AG08396 (cell line): ENCODE results near the gene PPP1R12A.

Experiments
- DNase-seq: peaks from one replicate; pipeline ENCODE4 v3.0.0; 2012; ENCODE audit warnings: low spot score, mixed read lengths

PPP1R12A gene

DNA sequence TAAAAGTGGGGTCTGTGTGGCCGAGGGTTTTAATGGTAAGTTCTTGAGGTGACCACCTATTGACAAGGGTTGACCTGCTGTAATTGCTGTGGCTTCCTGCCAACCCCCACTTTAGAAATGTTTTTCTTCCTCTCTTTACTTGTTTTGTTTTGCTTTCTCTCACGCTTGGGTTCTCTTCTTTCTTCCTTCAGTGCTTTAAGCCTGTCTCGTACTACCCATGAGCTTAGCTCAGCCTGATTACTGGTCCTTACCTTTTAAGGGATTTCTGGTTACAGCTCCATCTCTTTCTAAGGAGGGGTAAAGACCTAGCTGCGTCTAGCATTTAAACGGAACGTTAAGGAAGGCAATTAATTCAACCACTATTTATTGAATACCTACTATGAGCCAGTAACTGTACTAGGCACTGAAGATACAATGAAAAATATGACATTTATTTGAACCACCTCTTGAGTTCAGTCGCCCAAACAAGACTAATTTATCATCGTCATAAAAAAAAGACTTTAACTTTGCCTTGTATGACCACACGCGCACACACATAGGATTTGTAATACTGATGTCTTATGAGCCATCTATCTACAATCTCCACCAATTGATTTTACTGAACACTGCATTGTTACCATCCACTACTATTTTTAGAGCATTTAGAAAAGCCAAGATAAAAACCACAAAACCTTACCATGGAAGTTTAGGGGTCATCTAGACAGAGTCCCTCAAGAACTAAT lies 888 bp upstream of the PPP1R12A start:
- no peak for DNase-seq

DNA sequence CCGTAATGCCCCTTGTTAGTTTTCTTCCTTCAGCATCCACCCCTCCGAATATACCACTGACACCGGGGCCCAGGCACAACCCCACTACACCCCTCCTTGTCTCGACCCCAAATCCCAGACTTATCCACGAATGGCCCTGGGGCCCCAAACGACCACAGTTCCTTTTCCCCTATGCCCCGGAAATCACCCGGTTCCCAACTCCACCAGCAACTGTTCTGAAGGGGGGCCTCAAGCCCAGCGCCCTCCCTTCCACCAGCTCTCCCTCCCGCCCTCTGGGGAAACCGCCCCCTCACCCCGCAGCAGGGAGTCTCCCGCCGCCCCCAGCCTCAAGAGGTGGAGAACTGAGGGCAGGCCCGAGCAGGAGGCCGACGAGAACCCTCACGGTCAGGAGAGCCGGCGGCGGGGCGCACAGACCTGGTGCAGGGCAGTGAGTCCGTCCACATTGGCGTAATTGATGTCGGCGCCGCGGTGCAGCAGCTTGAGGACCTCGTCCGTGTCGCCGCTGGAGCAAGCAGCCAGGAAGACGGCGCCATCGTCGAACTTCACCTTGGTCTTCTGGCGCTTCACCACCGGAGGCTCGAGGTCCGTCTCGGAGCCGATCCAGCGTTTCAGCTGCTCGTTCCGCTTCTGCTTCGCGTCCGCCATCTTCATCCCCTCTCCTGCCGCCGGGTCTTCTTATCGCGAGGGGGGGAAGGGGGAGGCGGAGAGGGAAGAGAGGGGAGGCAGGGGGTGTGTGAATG lies 446 bp downstream of the PPP1R12A start:
- DNase-seq, result peak; percentile 32

DNA sequence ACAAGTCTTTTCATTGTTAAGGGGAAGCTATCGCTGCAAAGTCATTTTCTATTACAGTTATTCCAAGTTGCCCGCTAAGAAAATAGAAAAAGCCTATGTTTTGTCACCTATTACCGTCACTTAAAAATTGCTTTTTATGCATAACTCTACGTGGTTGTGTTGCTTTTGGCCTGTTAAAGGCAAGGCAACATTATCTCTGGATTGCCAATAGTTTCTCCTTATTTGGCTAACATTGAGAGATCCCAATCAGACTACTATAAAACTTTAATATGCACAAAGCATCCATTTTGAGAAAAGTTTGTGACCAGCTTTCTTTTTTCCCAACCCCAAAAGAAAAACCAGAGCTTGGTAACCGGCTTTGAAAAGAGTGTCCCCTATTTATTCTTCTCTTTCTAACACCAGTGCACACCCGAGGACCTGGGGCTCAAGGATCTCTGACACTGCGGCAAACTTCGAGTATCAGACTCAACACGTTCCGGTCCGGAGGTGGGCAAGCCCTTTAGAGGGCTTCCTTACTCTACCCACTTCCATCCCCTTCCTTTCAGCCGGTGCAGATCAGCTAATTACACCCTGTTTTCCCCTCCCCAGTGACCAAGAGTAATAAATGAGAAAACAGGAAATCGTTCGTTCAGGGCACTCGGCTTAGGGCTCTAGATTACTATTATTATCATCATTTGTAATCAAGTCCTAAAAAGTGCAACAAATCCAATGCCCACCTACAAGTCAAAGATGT lies 1.2 kb downstream of the PPP1R12A start:
- DNase-seq, result no peak

DNA sequence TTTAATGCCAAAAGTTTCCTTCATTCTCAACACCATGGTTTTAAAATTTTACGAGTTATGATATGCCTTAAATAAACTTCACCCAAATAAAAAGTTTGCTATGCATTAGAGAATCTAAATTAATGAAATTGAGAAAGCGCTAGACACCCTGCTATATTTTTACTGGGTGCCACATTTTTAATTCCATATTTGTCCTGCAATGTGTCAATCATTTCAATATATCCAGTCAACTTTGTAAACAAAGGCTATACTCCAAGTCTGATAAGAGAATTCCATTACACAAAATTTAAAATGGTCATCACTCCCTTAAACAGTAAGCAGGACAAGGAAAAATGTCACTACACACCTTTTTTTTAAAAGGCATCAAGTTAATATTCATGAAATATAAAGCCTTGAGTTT lies 1.9 kb downstream of the PPP1R12A start:
- DNase-seq, result no peak

DNA sequence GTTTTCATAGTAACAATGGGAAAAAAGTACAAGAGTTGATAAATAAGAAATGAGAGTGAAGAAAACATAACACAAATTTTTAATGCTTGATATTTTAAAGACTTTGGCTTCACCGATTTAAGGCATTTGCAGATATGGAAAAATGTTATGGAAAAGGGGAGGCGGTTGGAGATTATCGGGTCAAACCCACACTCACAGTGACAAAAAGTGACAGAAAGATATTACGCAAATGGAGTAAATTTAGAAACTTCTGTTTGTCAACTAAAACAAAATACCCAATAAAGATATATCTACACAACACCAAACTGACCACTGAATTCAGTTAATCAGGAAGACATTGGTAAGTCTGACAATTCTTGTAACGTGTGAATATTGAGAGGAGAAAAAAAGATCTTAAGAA lies 2.5 kb downstream of the PPP1R12A start:
- no peak for DNase-seq

DNA sequence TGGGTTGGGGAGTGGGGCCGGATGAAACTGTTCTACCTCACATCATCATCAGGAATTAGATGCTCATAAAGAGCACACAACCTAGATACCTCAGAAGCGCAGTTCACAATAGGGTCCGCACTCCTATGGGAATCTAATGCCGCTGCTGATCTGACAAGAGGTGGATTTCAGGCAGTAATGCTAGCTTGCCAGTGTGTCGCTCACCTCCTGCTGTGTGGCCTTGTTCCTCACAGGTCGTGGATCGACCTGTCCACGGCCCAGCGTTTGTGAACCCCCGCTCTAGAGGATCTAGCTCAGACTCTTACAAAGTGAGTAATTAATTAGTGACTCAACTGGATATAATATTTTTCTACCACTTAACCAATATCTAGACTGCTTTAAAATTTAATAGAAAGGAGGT lies 5.8 kb downstream of the PPP1R12A start:
- DNase-seq, result no peak

DNA sequence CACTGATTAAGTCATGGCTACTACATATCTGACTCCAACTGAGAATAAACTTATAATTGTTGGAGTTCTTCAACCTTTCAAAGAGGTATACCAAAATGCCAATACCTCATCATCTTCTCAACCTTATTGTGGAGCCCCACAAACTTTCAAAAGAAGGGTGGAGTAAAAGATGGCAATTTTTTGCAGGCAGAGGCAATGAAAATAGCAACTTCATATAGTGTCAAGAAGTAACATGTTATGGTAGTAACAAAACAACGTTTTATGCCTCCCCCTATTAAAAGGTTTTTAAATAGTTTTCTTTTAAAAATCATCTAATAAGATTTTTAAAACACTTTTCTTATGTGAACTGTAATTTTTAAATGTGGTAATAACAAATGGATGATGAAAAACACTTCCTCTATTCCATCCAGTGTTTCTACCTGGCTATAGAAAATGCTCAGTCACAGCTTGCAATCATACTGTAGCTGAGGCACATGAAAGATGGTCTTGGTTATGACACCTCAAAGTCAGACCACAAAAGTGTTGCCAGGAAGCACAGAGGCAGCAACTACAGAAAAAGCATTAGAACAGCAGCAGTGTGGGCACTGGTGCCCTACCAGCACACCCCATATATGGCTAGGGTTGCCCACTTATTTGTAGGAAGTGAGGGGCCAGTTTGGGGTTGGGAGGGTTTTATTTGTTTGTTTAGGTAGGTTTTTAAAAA lies 7.0 kb downstream of the PPP1R12A start:
- no peak for DNase-seq

DNA sequence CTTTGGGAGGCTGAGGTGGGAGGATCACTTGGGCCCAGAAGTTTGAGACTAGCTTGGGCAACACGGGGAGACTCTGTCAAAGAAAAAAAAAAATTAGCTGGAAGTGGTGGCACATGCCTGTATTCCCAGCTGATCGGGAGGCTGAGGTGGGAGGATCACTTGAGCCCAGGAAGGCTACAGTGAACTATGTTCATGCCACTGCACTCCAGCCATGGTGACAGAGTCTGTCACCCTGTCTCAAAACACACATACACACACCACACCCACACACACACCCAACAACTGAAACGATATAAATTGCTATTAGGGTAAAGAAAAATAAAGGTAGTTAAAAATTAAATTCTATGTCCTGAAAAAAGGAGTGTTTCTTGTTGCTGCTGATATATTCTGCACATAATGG lies 7.9 kb downstream of the PPP1R12A start:
- no peak for DNase-seq

DNA sequence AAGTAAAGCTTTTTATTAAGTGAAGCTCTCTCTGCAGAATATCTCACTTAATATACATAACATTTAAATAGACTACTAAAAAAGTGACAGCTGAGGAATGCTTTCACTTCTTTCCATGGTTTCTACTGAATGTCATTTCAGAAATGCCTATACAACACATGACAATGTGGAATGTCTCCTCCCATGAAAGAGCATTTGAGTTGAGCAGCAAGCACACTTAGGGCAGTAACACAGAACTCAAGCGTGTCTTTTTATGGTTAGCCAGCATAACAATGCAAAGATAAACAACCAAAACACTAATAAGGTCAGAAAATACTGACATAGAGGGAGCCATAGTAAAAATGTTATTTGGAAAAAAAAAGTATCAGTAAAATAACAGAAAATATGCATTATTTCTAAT lies 9.4 kb downstream of the PPP1R12A start:
- no peak for DNase-seq

DNA sequence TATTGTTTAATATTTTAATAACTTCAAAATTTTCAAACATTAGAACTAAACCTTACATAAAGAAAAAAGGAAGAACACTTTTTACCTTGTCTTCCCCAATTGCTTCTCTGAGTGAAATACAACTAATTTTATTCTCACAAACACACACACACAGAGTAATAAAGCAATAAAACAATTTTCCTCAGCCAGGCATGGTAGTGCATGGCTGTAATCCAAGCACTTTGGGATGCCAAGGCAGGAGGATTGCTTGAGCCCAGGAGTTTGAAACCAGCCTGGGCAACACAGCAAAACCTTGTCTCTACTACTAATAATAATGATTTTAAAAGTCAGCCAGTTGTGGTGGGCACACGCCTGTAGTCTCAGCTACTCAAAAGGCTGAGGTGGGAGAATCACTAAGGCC lies 13.1 kb downstream of the PPP1R12A start:
- no peak for DNase-seq

DNA sequence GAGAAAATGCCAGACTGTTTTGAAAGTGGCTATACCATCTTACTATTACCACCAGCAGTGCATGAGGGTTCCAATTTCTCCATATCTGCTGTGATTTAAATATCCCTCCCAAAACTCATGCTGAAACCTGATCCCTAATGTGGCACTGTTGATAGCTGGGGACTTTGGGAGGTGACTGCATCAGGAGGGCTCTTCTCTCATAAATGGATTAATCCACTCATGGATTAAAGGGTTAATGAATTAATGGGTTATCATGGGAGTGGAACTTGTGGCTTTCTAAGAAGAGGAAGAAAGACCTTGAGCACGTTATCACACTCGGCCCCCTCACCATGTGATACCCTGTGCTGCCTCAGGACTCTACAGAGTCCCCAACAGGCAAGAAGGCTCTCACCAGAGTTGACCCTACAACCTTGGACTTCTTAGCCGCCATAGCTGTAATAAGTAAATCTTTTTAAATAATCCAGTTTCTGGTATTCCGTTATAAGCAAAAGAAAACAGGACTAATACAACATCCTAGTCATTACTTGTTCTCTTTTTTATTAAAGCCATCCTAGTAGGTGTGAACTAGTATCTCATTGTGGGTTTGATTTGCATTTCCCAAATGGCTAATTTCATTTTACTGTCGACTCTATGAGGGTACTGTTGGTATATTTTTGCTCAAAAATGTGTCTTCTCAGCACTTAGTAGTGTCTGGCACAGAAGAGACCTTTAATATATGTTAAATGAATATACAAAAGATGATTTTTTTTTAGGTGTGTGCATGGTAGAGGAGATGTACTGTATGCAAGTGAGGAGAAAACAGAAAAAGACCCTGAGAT lies 14.3 kb downstream of the PPP1R12A start:
- DNase-seq, result no peak

DNA sequence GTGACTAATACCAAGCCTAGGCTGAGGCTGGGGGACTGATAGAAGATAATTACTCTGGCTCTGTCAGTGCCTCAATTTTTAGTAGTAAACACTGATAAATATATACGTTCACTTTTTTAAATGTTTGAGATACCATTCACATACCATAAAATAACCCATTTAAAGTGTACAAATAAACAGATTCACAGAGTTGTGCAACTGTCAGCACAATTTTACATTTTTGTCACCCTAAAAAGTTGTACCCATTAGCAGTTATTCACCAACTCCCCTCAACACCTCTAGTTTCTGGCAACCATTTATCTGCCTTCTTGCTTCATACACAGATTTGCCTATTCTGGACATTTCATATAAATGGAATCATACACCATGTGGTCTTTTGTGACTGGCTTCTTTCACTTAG lies 15.1 kb downstream of the PPP1R12A start:
- no peak for DNase-seq

DNA sequence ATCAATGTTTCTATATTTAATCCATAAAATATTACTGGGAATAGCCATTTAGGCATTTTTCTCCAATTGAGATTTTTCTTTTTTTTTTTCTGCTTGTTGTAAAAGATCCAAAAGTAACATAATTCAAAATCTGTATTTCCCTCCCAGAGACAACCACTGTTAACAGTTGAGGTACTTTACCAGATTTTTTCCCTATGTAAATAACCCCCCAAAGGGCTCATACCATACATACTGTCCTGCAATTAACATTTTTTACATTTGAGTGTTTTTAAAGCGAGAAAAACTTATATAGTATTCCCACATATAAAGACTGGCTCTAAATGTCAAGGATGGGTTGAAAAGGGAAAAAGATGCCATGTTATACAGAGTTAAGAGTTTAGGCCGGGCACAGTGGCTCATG lies 18.1 kb downstream of the PPP1R12A start:
- DNase-seq, result no peak

DNA sequence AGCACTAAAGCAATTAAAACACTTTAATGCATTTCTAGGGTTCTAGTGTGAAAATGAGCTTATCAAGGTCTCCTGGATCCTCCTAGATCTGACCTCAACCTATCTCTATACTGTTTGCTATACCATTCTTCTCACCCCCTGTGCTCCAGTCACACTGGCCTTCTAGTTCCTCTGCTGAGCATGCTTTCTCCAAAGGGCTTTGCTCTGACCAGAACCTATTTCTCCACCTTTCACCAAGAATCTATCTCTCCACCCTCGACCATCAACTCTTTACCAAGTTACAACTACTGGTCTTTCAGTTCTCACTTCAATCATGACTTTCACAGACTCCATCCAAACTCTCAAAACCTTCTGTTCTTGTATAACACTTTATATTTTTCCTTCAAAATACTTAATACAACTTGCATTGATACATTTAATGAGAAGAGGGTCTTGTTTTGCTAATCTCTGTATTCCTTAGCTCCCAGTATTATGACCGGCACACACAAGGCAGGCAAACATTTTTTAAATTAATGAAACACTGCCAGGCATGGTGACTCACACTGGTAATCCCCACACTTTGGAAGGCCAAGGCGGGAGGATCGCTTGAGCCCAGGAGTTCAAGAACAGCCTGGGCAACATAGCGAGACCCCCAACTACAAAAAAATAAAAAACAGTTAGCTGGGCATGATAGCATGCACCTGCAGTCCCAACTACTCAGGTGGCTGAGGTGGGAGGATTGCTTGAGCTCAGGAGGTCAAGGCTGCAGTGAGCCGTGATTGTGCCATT lies 22.8 kb downstream of the PPP1R12A start:
- DNase-seq, result no peak

DNA sequence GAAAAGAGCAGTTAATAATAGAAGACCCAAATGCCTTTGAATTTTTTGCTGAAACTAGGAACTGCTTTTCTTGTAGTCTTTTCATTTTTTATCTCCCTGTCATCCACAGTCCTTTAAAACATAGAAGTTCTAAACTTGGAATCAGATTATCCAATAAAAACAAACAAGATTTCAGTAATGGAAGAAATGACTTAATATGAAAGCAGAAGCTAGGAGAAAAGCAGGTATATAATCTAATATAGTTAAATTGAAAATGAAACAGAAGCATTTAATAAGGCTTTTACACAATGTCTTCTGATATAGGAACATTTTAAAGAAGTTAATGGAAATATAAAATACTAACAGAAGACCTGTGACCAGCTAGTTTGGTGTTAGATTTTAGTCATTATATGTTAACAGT lies 26.5 kb downstream of the PPP1R12A start:
- no peak for DNase-seq

DNA sequence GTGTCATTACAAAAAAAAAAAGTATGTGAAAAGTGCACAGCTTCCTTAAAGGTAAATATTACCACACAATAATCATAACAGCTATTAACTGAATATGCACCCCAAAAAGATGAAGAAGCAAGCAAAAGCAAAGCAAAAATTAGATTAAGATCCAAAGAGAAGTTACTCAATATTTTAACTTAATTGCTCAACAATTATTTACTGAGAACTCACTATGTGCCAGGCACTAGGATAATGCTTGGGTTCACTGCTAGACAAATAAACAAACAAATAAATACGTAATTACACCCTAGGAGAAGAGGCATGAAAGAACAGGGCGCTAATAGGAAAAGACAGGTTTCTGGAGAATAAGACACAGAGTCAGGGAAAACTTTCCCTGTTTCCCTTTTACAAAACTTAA lies 33.4 kb downstream of the PPP1R12A start:
- DNase-seq, result no peak

DNA sequence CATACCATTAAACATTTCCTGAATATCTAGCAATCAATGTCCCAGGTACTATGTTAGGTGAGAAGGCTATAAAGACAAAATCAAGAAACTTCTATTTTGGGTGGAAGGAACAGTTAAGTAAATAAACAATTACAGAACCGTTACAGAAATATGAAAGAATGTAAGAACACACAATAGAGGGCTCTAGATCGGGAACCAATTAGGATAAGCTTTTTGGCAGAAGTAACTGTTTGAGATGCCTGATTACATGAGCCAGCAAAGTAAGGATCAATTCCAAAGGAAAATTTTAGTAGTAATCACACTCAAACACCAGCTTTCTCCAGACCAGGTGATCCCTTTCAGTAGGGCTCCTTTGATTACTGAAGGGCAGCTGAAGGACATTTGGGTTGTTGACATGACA lies 33.9 kb downstream of the PPP1R12A start:
- no peak for DNase-seq

DNA sequence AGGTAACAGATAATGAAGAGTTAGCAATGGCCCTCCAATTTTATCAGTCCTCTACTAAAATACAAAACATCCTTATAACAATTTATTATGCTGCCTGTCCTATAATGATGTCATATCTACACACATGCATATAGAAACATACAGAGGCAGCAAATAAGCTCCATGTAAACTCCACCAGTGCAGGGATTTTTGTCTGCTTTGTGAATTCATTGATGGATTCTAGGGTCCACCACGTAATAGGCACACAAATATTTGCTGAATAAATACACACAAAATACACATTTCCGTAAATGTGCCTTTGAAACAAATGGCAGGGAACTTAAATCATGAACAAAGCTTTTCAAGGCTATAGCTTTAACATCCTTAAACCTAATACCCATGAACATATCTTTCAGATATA lies 34.7 kb downstream of the PPP1R12A start:
- no peak for DNase-seq

DNA sequence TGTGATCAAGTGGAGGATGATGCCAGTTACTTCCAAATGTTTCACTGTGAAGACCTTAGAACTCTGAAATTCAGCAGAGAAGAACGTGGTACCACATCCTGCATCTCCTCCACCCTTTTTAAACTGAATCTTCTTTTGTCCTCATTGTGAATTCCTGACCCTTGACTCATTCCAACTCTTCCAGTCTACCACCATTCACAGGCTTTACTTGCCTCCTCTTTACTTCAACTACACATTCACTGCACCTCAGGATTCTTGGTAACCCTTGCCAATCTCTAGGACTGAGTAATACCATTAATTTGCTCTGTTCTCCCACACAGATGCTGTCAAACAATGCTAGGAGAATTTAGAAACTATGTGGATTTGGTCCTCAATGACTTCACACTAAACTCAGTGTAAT lies 37.3 kb downstream of the PPP1R12A start:
- peak; percentile 38 for DNase-seq

DNA sequence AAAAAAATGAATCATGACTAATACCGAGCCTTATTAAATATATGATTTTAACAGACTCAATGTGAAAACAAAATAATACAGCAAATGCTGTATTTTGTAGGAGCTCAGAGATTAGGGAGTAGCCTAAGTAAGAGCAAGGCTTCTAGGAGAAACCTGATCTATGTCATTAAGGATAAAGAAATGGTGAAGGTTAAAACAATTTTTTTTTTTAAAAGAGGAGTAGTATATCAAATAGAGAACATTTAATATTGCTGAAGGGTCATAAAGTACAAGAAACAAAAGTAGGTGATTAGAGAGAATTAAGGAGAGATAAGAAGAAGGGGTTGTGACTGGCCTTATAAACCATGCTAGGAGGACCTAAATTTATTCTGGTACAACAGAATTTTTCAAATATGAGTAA lies 39.1 kb downstream of the PPP1R12A start:
- no peak for DNase-seq

DNA sequence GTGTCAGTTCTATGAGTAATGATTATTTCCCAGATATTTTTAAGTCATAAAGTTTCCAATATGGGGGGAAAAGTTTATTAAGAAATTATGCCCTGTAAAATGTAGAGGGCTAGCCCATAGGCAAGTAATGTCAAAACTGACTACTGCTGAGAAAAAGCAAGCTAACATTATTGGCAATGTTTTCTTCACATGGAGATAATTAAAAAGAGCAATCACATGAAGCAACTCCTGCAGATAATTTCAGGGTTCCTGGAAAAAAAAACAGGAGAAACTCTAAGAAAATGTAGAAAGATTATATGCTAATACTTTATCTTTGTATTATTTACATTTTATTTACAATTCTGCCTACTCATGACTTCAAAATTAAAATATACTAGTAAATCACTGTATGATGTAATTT lies 39.8 kb downstream of the PPP1R12A start:
- no peak for DNase-seq
